HepG2 (cell line): Measurements from ENCODE around the gene PCDHA6. TPM values are rescaled to one million over a fixed set of nuclear protein-coding genes. Genes with fewer than 3 reads are reported as not detected.

Source experiments
- ATAC-seq: fragments of 200-7000 bp; cut with Tn5 transposase; 3 replicates; pipeline ENCODE4 v1.9.1; 2020; ENCODE audit warnings: mild to moderate bottlenecking, moderate library complexity
- BruUV-seq: library from RNA; stranded (reverse); fragments of 400-500 nt; replicated peaks from 2 replicates; lab custom pipeline; 2021; lab: Mats Ljungman, UMichigan
- CTCF ChIA-PET: fragments of 300-600 bp; formaldehyde crosslinking; extraction: SDS; loops from one replicate; lab custom pipeline; 2021; ENCODE audit warnings: low total read pairs, inconsistent platforms, low intra/inter-chr PET ratio; lab: Yijun Ruan, JAX
- POLR2A ChIA-PET: fragments of 350-600 bp; sonication (Branson Sonifier 250); formaldehyde crosslinking; loops from one replicate; lab custom pipeline; 2020; ENCODE audit warnings: antibody characterized with exemption, inconsistent platforms; lab: Yijun Ruan, JAX
- DNase-seq: peaks from one replicate; pipeline ENCODE4 v3.0.0-alpha.2; 2015; ENCODE audit warnings: low spot score
- FAIRE-seq: peaks from 3 replicates; lab custom pipeline; 2011; peaks lifted over from hg19 to GRCh38; lab: Jason Lieb, UNC
- H2AFZ ChIP-seq: one replicate; pipeline ENCODE4 v1.6.1; 2011; ENCODE audit warnings: low read length, inconsistent platforms
- H3K27ac ChIP-seq: fragments of 300-600 bp; 3 replicates; pipeline ENCODE4 v1.8.0; 2011; ENCODE audit warnings: mixed run types, mild to moderate bottlenecking, mixed read lengths, low read length, inconsistent platforms; ENCODE audit not compliant: insufficient read depth; ENCODE audit errors: extremely low read length
- H3K27me3 ChIP-seq, 2 experiments: fragments of 200-600 bp in 1 of 2; 2 replicates in 1 of 2; 3 replicates in 1 of 2; pipeline versions ENCODE4 v1.6.0 to v1.8.0; 2011; ENCODE audit warnings: low read length in 2 of 2, mild to moderate bottlenecking in 2 of 2, moderate library complexity in 2 of 2, inconsistent platforms in 1 of 2; ENCODE audit not compliant: insufficient read depth in 2 of 2, control insufficient read depth in 1 of 2
- H3K36me3 ChIP-seq, 2 experiments: fragments of 200-600 bp in 1 of 2; replicated peaks in 1 of 2; 2 replicates in 1 of 2; 3 replicates in 1 of 2; pipeline versions ENCODE4 v1.5.1 to v1.8.0; 2011; ENCODE audit warnings: low read length in 2 of 2, inconsistent platforms in 1 of 2; ENCODE audit not compliant: insufficient read depth in 2 of 2, control insufficient read depth in 1 of 2
- H3K4me1 ChIP-seq: 2 replicates; pipeline ENCODE4 v1.5.1; 2012; ENCODE audit warnings: low read length, inconsistent platforms; ENCODE audit not compliant: insufficient read depth
- H3K4me2 ChIP-seq: 2 replicates; pipeline ENCODE4 v1.6.0; 2011; ENCODE audit warnings: low read depth, low read length, inconsistent platforms
- H3K4me3 ChIP-seq, 3 experiments: fragments of 200-600 bp in 1 of 3; sonication (generic), shearing (Covaris generic) in 1 of 3; replicated peaks in 1 of 3; 2 replicates each; pipeline ENCODE4 v1.5.1; 2011 to 2016; ENCODE audit warnings: low read length in 3 of 3, inconsistent platforms in 2 of 3, low read depth in 2 of 3, mild to moderate bottlenecking in 2 of 3, control low read depth in 1 of 3, mixed read lengths in 1 of 3; ENCODE audit not compliant: insufficient read depth in 1 of 3
- H3K79me2 ChIP-seq: one replicate; pipeline ENCODE4 v1.6.1; 2011; ENCODE audit warnings: low read length, inconsistent platforms; ENCODE audit not compliant: insufficient read depth
- H3K9ac ChIP-seq: 2 replicates; pipeline ENCODE4 v1.6.0; 2011; ENCODE audit warnings: mild to moderate bottlenecking, low read depth, low read length, inconsistent platforms; ENCODE audit not compliant: insufficient read depth
- H3K9me3 ChIP-seq: 2 replicates; pipeline ENCODE4 v1.5.1; 2012; ENCODE audit warnings: mild to moderate bottlenecking, low read length
- H4K20me1 ChIP-seq: 2 replicates; pipeline ENCODE4 v1.6.0; 2011; ENCODE audit warnings: inconsistent platforms, mild to moderate bottlenecking, low read length, moderate library complexity; ENCODE audit not compliant: insufficient read depth
- GATA4 ChIP-seq: sonication (generic); IDR thresholded peaks from 2 replicates; pipeline ENCODE4 v1.6.1; 2016; ENCODE audit warnings: antibody characterized with exemption, low read depth, borderline replicate concordance
- MIER2 ChIP-seq: IDR thresholded peaks from 2 replicates; pipeline ENCODE4 v1.6.1; 2016; ENCODE audit warnings: missing biosample characterization, missing genetic modification reagents
- MXI1 ChIP-seq: IDR thresholded peaks from 3 replicates; pipeline ENCODE4 v1.6.1; 2012; ENCODE audit warnings: low read depth, low read length, inconsistent platforms, borderline replicate concordance
- NFE2L2 ChIP-seq: fragments of 150-350 bp; IDR thresholded peaks from 2 replicates; pipeline ENCODE4 v1.6.1; 2014; ENCODE audit warnings: low read length
- NR2F1 ChIP-seq, 2 experiments: fragments of 450-650 bp in 1 of 2; formaldehyde crosslinking in 1 of 2; IDR thresholded peaks; 2 replicates each; pipeline versions ENCODE4 v1.5.0 to v1.6.1; 2016 to 2020; ENCODE audit warnings: mild to moderate bottlenecking in 1 of 2, missing compliant biosample characterization in 1 of 2, missing genetic modification reagents in 1 of 2, moderate library complexity in 1 of 2
- RBFOX2 ChIP-seq: fragments of 200-400 bp; formaldehyde crosslinking; IDR thresholded peaks from 2 replicates; pipeline ENCODE4 v1.6.1; 2017; ENCODE audit warnings: low read depth, mild to moderate bottlenecking, low read length
- SNAPC4 ChIP-seq: sonication (generic); formaldehyde crosslinking; IDR thresholded peaks from 2 replicates; pipeline ENCODE4 v1.4.0; 2020; ENCODE audit warnings: mild to moderate bottlenecking, missing genetic modification reagents
- TEAD3 ChIP-seq: optimal IDR thresholded peaks from 2 replicates; pipeline ENCODE3; 2016; ENCODE audit warnings: borderline replicate concordance
- THRA ChIP-seq: sonication (generic); formaldehyde crosslinking; IDR thresholded peaks from 2 replicates; pipeline ENCODE4 v1.4.0; 2020; ENCODE audit warnings: missing genetic modification reagents, borderline replicate concordance
- ZNF350 ChIP-seq: sonication (generic); formaldehyde crosslinking; IDR thresholded peaks from 2 replicates; pipeline ENCODE4 v1.4.0; 2020; ENCODE audit warnings: mild to moderate bottlenecking, low read depth, missing genetic modification reagents, borderline replicate concordance
- ZNF839 ChIP-seq: sonication (generic); formaldehyde crosslinking; IDR thresholded peaks from 2 replicates; pipeline ENCODE4 v1.4.0; 2020; ENCODE audit warnings: missing genetic modification reagents, mild to moderate bottlenecking, borderline replicate concordance
- ZNF841 ChIP-seq: sonication (generic); formaldehyde crosslinking; IDR thresholded peaks from 2 replicates; pipeline ENCODE4 v1.8.1; 2023; ENCODE audit warnings: missing genetic modification reagents, borderline replicate concordance
- ZSCAN30 ChIP-seq: sonication (generic); formaldehyde crosslinking; IDR thresholded peaks from 2 replicates; pipeline ENCODE4 v1.5.0; 2020; ENCODE audit warnings: mild to moderate bottlenecking, missing genetic modification reagents
- WGBS: methylation state at CpG from one replicate; pipeline ENCODE4 v1.1.6; 2017; ENCODE audit warnings: low lambda C conversion rate; 5-methylcytosine and 5-hydroxymethylcytosine counted together
- in situ Hi-C: cut with HindIII; loops from 2 replicates; pipeline ENCODE4 v1.10.0; 2017; ENCODE audit warnings: low pct_unique_long_range_greater_than_20kb; ENCODE audit not compliant: extremely low pct_ligation_motif_present
- intact Hi-C: fragments of 100-400 bp; cut with micrococcal nuclease; formaldehyde crosslinking; loops from one replicate; pipeline ENCODE4 v1.10.0; 2022; ENCODE audit not compliant: unreplicated experiment
- polyA plus RNA-seq, 8 experiments: library from polyadenylated mRNA; depleted of rRNA in 3 of 8; stranded (reverse) in 7 of 8; unstranded in 1 of 8; fragments of >200 nt; fragmentation: Illumina TruSeq in 4 of 8; extraction: Trizol in 4 of 8; gene quantifications; 2 replicates each; pipeline versions ENCODE4 v1.2.1 to v1.2.3, GENCODE V29; 2011 to 2016; ENCODE audit warnings: low read depth in 4 of 8, missing spikeins in 1 of 8, mixed read lengths in 1 of 8; ENCODE audit not compliant: insufficient read depth in 1 of 8
- total RNA-seq, 5 experiments: library from RNA; depleted of rRNA; stranded (reverse); fragments of >200 nt; fragmentation: Illumina TruSeq; extraction: Trizol; gene quantifications; 2 replicates each; pipeline ENCODE4 v1.2.3, GENCODE V29; 2016; ENCODE audit warnings: low read depth in 1 of 5

Gene PCDHA6
- total and polyA plus RNA-seq, 2 of the 13 experiments (the other 11 are each of a cell fraction or from before 2014, with no cell fraction given) = not detected

DNA sequence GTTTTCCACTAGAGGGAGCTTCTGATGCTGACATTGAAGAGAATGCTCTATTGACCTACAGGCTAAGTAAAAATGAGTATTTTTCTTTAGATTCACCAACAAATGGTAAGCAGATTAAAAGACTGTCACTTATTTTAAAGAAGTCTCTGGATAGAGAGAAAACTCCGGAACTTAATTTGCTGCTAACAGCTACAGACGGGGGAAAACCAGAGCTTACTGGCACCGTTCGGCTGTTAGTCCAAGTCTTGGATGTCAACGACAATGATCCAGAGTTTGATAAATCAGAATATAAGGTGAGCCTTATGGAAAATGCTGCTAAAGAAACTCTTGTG lies 41.8 kb downstream of the PCDHA6 start:
- CTCF ChIA-PET = interaction anchor here (2.6 kb wide), 1 partner anchor 171 kb away, joined by 34 read pairs; no protein-coding TSS in a partner anchor
- intact Hi-C loops = loop anchor here (2.0 kb wide), 1 partner anchor 29 kb away; the partner anchor contains the start of gene PCDHA8

GRCh38 chr5:140870221-140871201 lies 42.8 kb downstream of the PCDHA6 start:
- H3K9me3 ChIP-seq = no peaks in the 10 kb centered on the region
- ATAC-seq = no peak
- H3K36me3 ChIP-seq = no peaks in the 10 kb centered on the region
- POLR2A ChIA-PET = no interaction called here
- no peak for FAIRE-seq
- BruUV-seq = no TSS peak
- H3K4me2 ChIP-seq = no peak overlapping the region
- H3K27me3 ChIP-seq = no peaks in the 10 kb centered on the region
- intact Hi-C loops (no loop called here), in situ Hi-C loops (no loop called here)
- no peak overlapping the region for H3K4me3 ChIP-seq
- H3K27ac ChIP-seq = no peak overlapping the region
- no peak overlapping the region for H3K9ac ChIP-seq
- WGBS = 92% methylated on average over 103 of the region's 114 CpGs
- H4K20me1 ChIP-seq = no peaks in the 10 kb centered on the region
- no peak overlapping the region for H2AFZ ChIP-seq
- no peaks in the 10 kb centered on the region for H3K4me1 ChIP-seq
- no peak for DNase-seq
- no peaks in the 10 kb centered on the region for H3K79me2 ChIP-seq
- CTCF ChIA-PET = interaction anchor here (2.6 kb wide), 1 partner anchor 170 kb away, joined by 34 read pairs; no protein-coding TSS in a partner anchor
- TF ChIP-seq SNAPC4 (CRISPR knock-in tag) = no peak
- TF ChIP-seq THRA = no peak
- TF ChIP-seq NR2F1 (CRISPR knock-in tag; IDR thresholded peaks at IDR 0.05) = no peak
- TF ChIP-seq ZNF839 (CRISPR knock-in tag) = no peak
- no peak for TF ChIP-seq ZNF350 (CRISPR knock-in tag)

More for the DNA sequence above, 41.8 kb downstream of the PCDHA6 start:
- DNase-seq (no peak), FAIRE-seq (no peak)
- Histone ChIP-seq H4K20me1 (no peaks in the 10 kb centered on the region), H3K27ac (no peak overlapping the region)
- WGBS = 68% methylated on average over 5 of the region's 5 CpGs
- TF ChIP-seq GATA4 (no peak), RBFOX2 (no peak), ZSCAN30 (no peak), NFE2L2 (no peak), TEAD3 (CRISPR knock-in tag) (peak; percentile 21), ZNF841 (CRISPR knock-in tag) (no peak), MXI1 (no peak), MIER2 (0 out of 2 replicates have a peak, but pooled peaks have one; percentile 31)
- TF ChIP-seq, all 625 proteins: peak for 2
- H3K27me3 ChIP-seq = no peaks in the 10 kb centered on the region
- H2AFZ ChIP-seq = no peak overlapping the region
- POLR2A ChIA-PET = no interaction called here
- no peak overlapping the region for H3K9ac ChIP-seq
- H3K4me2 ChIP-seq = no peak overlapping the region
- in situ Hi-C loops = loop anchor here (5.0 kb wide), 1 partner anchor 173 kb away; no protein-coding TSS in a partner anchor
- BruUV-seq = no TSS peak
- no peaks in the 10 kb centered on the region for H3K79me2 ChIP-seq
- no peaks in the 10 kb centered on the region for H3K4me1 ChIP-seq
- no peaks in the 10 kb centered on the region for H3K9me3 ChIP-seq
- no peaks in the 10 kb centered on the region for H3K36me3 ChIP-seq
- H3K4me3 ChIP-seq = 0 out of 6 replicates have a peak overlapping the region, but pooled peaks of 1 of the 3 experiments have one; percentile 28
- no peak for ATAC-seq
